Transverse colon (tissue), 4 donors: Measurements from ENCODE around the gene XPC. TPM values are rescaled to one million over a fixed set of nuclear protein-coding genes. Genes with fewer than 3 reads are reported as not detected.

ENCODE experiments used
- DNase-seq: peaks from one replicate; pipeline ENCODE4 v3.0.0-alpha.2; 2019
- H3K27ac ChIP-seq, 4 donors: fragments of 200-600 bp; sonication (generic); 2 replicates each; pipeline ENCODE4 v1.5.1; 2016 to 2018; ENCODE audit warnings: inconsistent platforms in 4 of 4
- H3K27me3 ChIP-seq: fragments of 200-600 bp; sonication (generic); 2 replicates; pipeline ENCODE4 v1.5.1; 2017; ENCODE audit warnings: inconsistent platforms
- H3K36me3 ChIP-seq, 4 donors: fragments of 200-600 bp; sonication (generic); 2 replicates each; pipeline ENCODE4 v1.5.1; 2017 to 2019; ENCODE audit warnings: inconsistent platforms in 4 of 4
- H3K4me1 ChIP-seq, 4 donors: fragments of 200-600 bp; sonication (generic); 2 replicates each; pipeline ENCODE4 v1.5.1; 2017 to 2020; ENCODE audit warnings: inconsistent platforms in 4 of 4
- H3K4me3 ChIP-seq, 4 donors: fragments of 200-600 bp; sonication (generic); 1 replicate in 1 of 4; 2 replicates in 3 of 4; pipeline versions ENCODE4 v1.5.1 to v1.6.1; 2017 to 2019; ENCODE audit warnings: inconsistent platforms in 4 of 4
- H3K9me3 ChIP-seq, 2 donors: fragments of 200-600 bp; sonication (generic); 2 replicates each; pipeline ENCODE4 v1.5.1; 2017 to 2019; ENCODE audit warnings: inconsistent platforms in 2 of 2
- CTCF ChIP-seq, 5 experiments: fragments of 200-600 bp in 3 of 5; fragments of 450-650 bp in 2 of 5; sonication (generic) in 3 of 5; IDR thresholded peaks; 1 replicate in 2 of 5; 2 replicates in 3 of 5; pipeline ENCODE4 v1.5.1; 2016 to 2017; ENCODE audit warnings: antibody characterized with exemption in 5 of 5, inconsistent platforms in 3 of 5, mild to moderate bottlenecking in 2 of 5, moderate library complexity in 1 of 5
- EP300 ChIP-seq: sonication (generic); formaldehyde crosslinking; IDR thresholded peaks from one replicate; pipeline ENCODE4 v1.6.1; 2017; ENCODE audit warnings: antibody characterized with exemption, low read depth
- POLR2A ChIP-seq: fragments of 450-650 bp; IDR thresholded peaks from one replicate; pipeline ENCODE4 v1.6.1; 2016; ENCODE audit warnings: antibody characterized with exemption, mild to moderate bottlenecking, moderate library complexity
- POLR2AphosphoS5 ChIP-seq, 3 donors: sonication (generic); formaldehyde crosslinking; IDR thresholded peaks; one replicate each; pipeline ENCODE4 v1.6.1; 2016; ENCODE audit warnings: antibody characterized with exemption in 3 of 3
- WGBS, 2 donors: methylation state at CpG; one replicate each; pipeline ENCODE4 v1.1.5; 2018; ENCODE audit warnings: low coverage in 1 of 2; 5-methylcytosine and 5-hydroxymethylcytosine counted together
- in situ Hi-C, 4 donors: fragments of 200-750 bp; cut with MboI; loops; one replicate each; pipeline versions ENCODE4 v1.15.0 to v1.15.1; 2017; ENCODE audit warnings: low sequenced_read_pairs in 3 of 4, low pct_ligation_motif_present in 1 of 4, low pct_unique_long_range_greater_than_20kb in 1 of 4
- intact Hi-C: fragments of 100-400 bp; cut with DNase I; formaldehyde crosslinking; loops from one replicate; pipeline ENCODE4 v1.15.1; 2023; ENCODE audit warnings: low total_unique reads
- total RNA-seq, 4 donors: library from RNA; depleted of rRNA; stranded (reverse); fragments of >200 nt; gene quantifications; one replicate each; pipeline ENCODE4 v1.1.0, GENCODE V29; 2016

XPC gene
- total RNA-seq, 4 donors from 2014 or later, result 30.7 to 287 (median 46.6) TPM

GRCh38 chr3:14210843-14211594 lies 32.6 kb upstream of the XPC start:
- TF ChIP-seq POLR2AphosphoS5 (IDR thresholded peaks at IDR 0.05), result no peak
- TF ChIP-seq CTCF (IDR thresholded peaks at IDR 0.05), result no peak
- no peak for TF ChIP-seq POLR2A
- no peak for TF ChIP-seq EP300
- intact Hi-C loops, result no loop called here
- Histone ChIP-seq H3K27me3 (no peaks in the 10 kb centered on the region), H3K9me3 (no peaks in the 10 kb centered on the region), H3K27ac (peak overlapping the region in 3 of 4 donors; percentile 4 to 15 (median 12)), H3K4me1 (peaks cover 4 to 38% (median 15%) of the 10 kb centered on the region in 4 donors), H3K36me3 (no peaks in the 10 kb centered on the region), H3K4me3 (no peak overlapping the region)
- DNase-seq, result no peak
- WGBS, 2 donors, result 69 to 100% methylated on average over 3 to 4 of the region's 4 CpGs
- in situ Hi-C loops, result no loop called here

GRCh38 chr3:14210290-14210688 lies 31.9 kb upstream of the XPC start:
- peaks cover 4 to 40% (median 13%) of the 10 kb centered on the region in 4 donors for H3K4me1 ChIP-seq
- H3K27ac ChIP-seq, result peak overlapping the region; percentile 48 to 66 (median 62)
- H3K4me3 ChIP-seq, result no peak overlapping the region
- H3K9me3 ChIP-seq, result no peaks in the 10 kb centered on the region
- no peak for DNase-seq
- H3K36me3 ChIP-seq, result no peaks in the 10 kb centered on the region
- in situ Hi-C loops, result no loop called here
- intact Hi-C loops, result no loop called here
- WGBS, 2 donors, result 68 to 88% methylated on average over 3 of the region's 3 CpGs
- no peaks in the 10 kb centered on the region for H3K27me3 ChIP-seq
- no peak for TF ChIP-seq CTCF (IDR thresholded peaks at IDR 0.05)
- no peak for TF ChIP-seq EP300
- no peak for TF ChIP-seq POLR2AphosphoS5 (IDR thresholded peaks at IDR 0.05)
- no peak for TF ChIP-seq POLR2A

DNA sequence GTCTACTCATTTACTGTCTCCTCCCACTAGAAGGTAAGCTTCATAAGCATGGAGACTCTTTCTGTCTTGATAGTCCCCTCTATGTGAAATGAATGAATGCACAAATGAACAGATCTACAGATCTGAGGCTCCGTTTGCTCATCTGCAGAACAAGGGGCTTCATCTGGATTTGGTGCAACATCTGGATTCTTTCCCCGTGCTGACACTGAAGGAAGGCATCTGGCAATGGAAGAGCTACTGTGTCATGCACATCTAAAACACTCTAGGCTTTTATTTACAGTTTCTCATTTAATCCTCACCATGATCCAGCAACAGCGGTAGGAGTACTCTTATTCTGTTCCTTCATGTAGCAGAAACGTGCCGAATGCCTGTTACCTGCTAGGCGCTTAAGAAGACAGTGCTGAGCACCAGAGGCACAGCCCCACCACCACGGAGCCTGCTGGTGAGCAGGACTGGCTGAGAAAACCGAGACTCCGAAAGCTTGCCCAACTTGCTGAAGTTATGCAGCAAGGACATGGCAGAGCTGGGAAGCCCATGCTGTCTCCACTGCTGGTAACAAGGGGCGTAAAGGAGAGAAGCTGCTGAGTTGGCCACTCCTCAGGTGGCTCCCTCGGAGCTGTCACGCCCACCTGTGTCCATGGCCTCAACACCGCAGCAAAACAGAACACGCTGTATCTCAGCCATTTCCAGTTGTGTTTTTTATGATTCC lies 31.3 kb upstream of the XPC start:
- Histone ChIP-seq H3K27ac (peak overlapping the region; percentile 48 to 66 (median 62)), H3K27me3 (no peaks in the 10 kb centered on the region), H3K36me3 (no peaks in the 10 kb centered on the region), H3K4me3 (no peak overlapping the region), H3K9me3 (no peaks in the 10 kb centered on the region), H3K4me1 (peaks cover 4 to 42% (median 13%) of the 10 kb centered on the region in 4 donors)
- in situ Hi-C loops, result no loop called here
- TF ChIP-seq EP300 (no peak), CTCF (IDR thresholded peaks at IDR 0.05) (no peak), POLR2AphosphoS5 (IDR thresholded peaks at IDR 0.05) (no peak), POLR2A (no peak)
- 73 to 76% methylated on average over 6 to 14 of the region's 14 CpGs for WGBS, 2 donors
- no peak for DNase-seq
- intact Hi-C loops, result loop anchor here (5.0 kb wide), 1 partner anchor 407 kb away; no protein-coding TSS in a partner anchor

DNA sequence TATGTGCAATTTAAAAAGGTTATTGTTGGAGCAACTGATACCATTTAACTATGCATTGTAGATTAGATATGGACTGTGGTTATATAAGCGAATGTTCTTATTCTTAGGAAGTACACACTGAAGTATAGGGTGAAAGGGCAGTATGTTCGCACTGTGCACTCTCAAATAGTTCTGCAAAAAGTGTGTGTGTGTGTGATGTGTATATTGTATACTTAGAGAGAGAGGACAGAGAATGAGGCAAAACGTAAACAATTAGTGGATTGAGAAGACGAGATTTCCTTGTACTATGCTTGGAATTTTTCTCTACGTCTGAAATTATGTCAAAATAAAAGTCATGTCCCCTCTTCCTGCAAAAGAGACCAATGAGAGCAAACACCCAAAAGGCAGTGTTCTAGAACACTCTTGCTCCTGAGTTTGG lies 30.6 kb upstream of the XPC start:
- peaks cover 0 to 42% (median 17%) of the 10 kb centered on the region in 4 donors for H3K4me1 ChIP-seq
- 32 to 38% methylated on average over 5 of the region's 5 CpGs for WGBS, 2 donors
- intact Hi-C loops (loop anchor here (5.0 kb wide), 1 partner anchor 407 kb away; no protein-coding TSS in a partner anchor), in situ Hi-C loops (no loop called here)
- peak overlapping the region; percentile 48 to 66 (median 62) for H3K27ac ChIP-seq
- no peaks in the 10 kb centered on the region for H3K36me3 ChIP-seq
- no peak for DNase-seq
- peak in 1 of 3 donors; percentile 43 for TF ChIP-seq POLR2AphosphoS5 (IDR thresholded peaks at IDR 0.05)
- no peak for TF ChIP-seq CTCF (IDR thresholded peaks at IDR 0.05)
- no peaks in the 10 kb centered on the region for H3K9me3 ChIP-seq
- H3K27me3 ChIP-seq, result no peaks in the 10 kb centered on the region
- H3K4me3 ChIP-seq, result no peak overlapping the region
